ENCODE data around the gene DAP3. TPM values are rescaled to one million over a fixed set of nuclear protein-coding genes. Genes with fewer than 3 reads are reported as not detected.
"Not testable (repeated sequence)": the region's sequence is repeated elsewhere in the genome, so short reads cannot be mapped to it uniquely, and the experiment has no call there.

DAP3 gene
- total and polyA plus RNA-seq, 2 experiments from 2014 or later = 41.1 to 82.2 TPM

GRCh38 chr1:155673003-155673402 lies 15.9 kb upstream of the DAP3 start:
- H3K27ac ChIP-seq = no peak overlapping the region
- H4K20me1 ChIP-seq (ENCODE audit: insufficient read depth) = no peaks in the 10 kb centered on the region
- H3K9me2 ChIP-seq (ENCODE audit: insufficient read depth) = no peaks in the 10 kb centered on the region
- H3K4me3 ChIP-seq = no peak overlapping the region
- H3K4me1 ChIP-seq (ENCODE audit: insufficient read depth) = no peaks in the 10 kb centered on the region
- H3F3A ChIP-seq (ENCODE audit: insufficient read depth) = 0 out of 2 replicates have a peak, but pooled peaks cover 8% of the 10 kb centered on the region
- H3K36me3 ChIP-seq (ENCODE audit: low read depth) = peaks cover 83% of the 10 kb centered on the region
- DNase-seq = no peak
- peaks cover 64% of the 10 kb centered on the region for H3K79me2 ChIP-seq (ENCODE audit: insufficient read depth)
- no peaks in the 10 kb centered on the region for H3K9me3 ChIP-seq (ENCODE audit: low read depth)
- H3K27me3 ChIP-seq (replicated peaks; ENCODE audit: insufficient read depth) = no peaks in the 10 kb centered on the region
- TF ChIP-seq EZH2phosphoT487 (IDR thresholded peaks at IDR 0.05; ENCODE audit: insufficient read depth, low read depth) = no peak
- TF ChIP-seq EZH2 (IDR thresholded peaks at IDR 0.05; ENCODE audit: insufficient read depth, poor library complexity, severe bottlenecking) = no peak
- H3K4me2 ChIP-seq (ENCODE audit: unreplicated experiment) = no peak overlapping the region
- H3K9ac ChIP-seq = no peak overlapping the region
- 82 to 86% methylated on average over 5 to 6 of the region's 6 CpGs for WGBS, 2 experiments (ENCODE audit: low coverage in 1 of 2, low lambda C conversion rate in 2 of 2, missing lambda C conversion rate in 2 of 2)
- H2AFZ ChIP-seq = no peak overlapping the region
- in situ Hi-C loops (cut with MboI) = no loop called here

- Histone ChIP-seq H3K79me2 (ENCODE audit: insufficient read depth) (peaks cover 93% of the 10 kb centered on the region), H4K20me1 (ENCODE audit: insufficient read depth) (no peaks in the 10 kb centered on the region), H3F3A (ENCODE audit: insufficient read depth) (0 out of 2 replicates have a peak, but pooled peaks cover 8% of the 10 kb centered on the region), H3K4me1 (ENCODE audit: insufficient read depth) (no peaks in the 10 kb centered on the region), H3K27ac (no peak overlapping the region), H3K4me3 (no peak overlapping the region), H3K36me3 (ENCODE audit: low read depth) (peaks cover 52% of the 10 kb centered on the region), H3K27me3 (replicated peaks; ENCODE audit: insufficient read depth) (no peaks in the 10 kb centered on the region), H2AFZ (no peak overlapping the region), H3K9ac (no peak overlapping the region), H3K9me2 (ENCODE audit: insufficient read depth) (no peaks in the 10 kb centered on the region), H3K9me3 (ENCODE audit: low read depth) (no peaks in the 10 kb centered on the region), H3K4me2 (ENCODE audit: unreplicated experiment) (no peak overlapping the region)
- TF ChIP-seq EZH2 (IDR thresholded peaks at IDR 0.05; ENCODE audit: insufficient read depth, poor library complexity, severe bottlenecking) (no peak), EZH2phosphoT487 (IDR thresholded peaks at IDR 0.05; ENCODE audit: insufficient read depth, low read depth) (no peak)
- 97 to 98% methylated on average over 4 of the region's 4 CpGs for WGBS, 2 experiments (ENCODE audit: low coverage in 1 of 2, low lambda C conversion rate in 2 of 2, missing lambda C conversion rate in 2 of 2)
- no peak for DNase-seq
- in situ Hi-C loops (cut with MboI) = no loop called here
These were observed 10.9 kb upstream of the DAP3 start for GRCh38 chr1:155678027-155678426.

GRCh38 chr1:155678992-155679391 lies 9.9 kb upstream of the DAP3 start:
- in situ Hi-C loops (cut with MboI) = not testable (repeated sequence)
- 33 to 71% methylated on average over 1 of the region's 1 CpG for WGBS, 2 experiments (ENCODE audit: low coverage in 1 of 2, low lambda C conversion rate in 2 of 2, missing lambda C conversion rate in 2 of 2)

GRCh38 chr1:155680531-155680930 lies 8.4 kb upstream of the DAP3 start:
- 0 out of 2 replicates have a peak, but pooled peaks cover 8% of the 10 kb centered on the region for H3F3A ChIP-seq (ENCODE audit: insufficient read depth)
- H3K27me3 ChIP-seq (replicated peaks; ENCODE audit: insufficient read depth) = no peaks in the 10 kb centered on the region
- H3K79me2 ChIP-seq (ENCODE audit: insufficient read depth) = peaks cover 100% of the 10 kb centered on the region
- 71 to 78% methylated on average over 6 of the region's 6 CpGs for WGBS, 2 experiments (ENCODE audit: low coverage in 1 of 2, low lambda C conversion rate in 2 of 2, missing lambda C conversion rate in 2 of 2)
- H3K27ac ChIP-seq = no peak overlapping the region
- no peak overlapping the region for H3K9ac ChIP-seq
- in situ Hi-C loops (cut with MboI) = no loop called here
- no peak overlapping the region for H3K4me2 ChIP-seq (ENCODE audit: unreplicated experiment)
- H3K36me3 ChIP-seq (ENCODE audit: low read depth) = peaks cover 38% of the 10 kb centered on the region
- H4K20me1 ChIP-seq (ENCODE audit: insufficient read depth) = peaks cover 14% of the 10 kb centered on the region; the same call in 1 of the 2 replicates
- H3K9me3 ChIP-seq (ENCODE audit: low read depth) = no peaks in the 10 kb centered on the region
- TF ChIP-seq EZH2 (IDR thresholded peaks at IDR 0.05; ENCODE audit: insufficient read depth, poor library complexity, severe bottlenecking) (no peak), EZH2phosphoT487 (IDR thresholded peaks at IDR 0.05; ENCODE audit: insufficient read depth, low read depth) (no peak)
- H3K9me2 ChIP-seq (ENCODE audit: insufficient read depth) = no peaks in the 10 kb centered on the region
- DNase-seq = no peak
- 0 out of 2 replicates have a peak, but pooled peaks cover 2% of the 10 kb centered on the region for H3K4me1 ChIP-seq (ENCODE audit: insufficient read depth)
- H3K4me3 ChIP-seq = no peak overlapping the region
- H2AFZ ChIP-seq = no peak overlapping the region

More at GRCh38 chr1:155678992-155679391, 9.9 kb upstream of the DAP3 start:
- H4K20me1 ChIP-seq (ENCODE audit: insufficient read depth); H3K27ac ChIP-seq; H3K9me3 ChIP-seq (ENCODE audit: low read depth); H3K9ac ChIP-seq; H3K4me1 ChIP-seq (ENCODE audit: insufficient read depth); H3F3A ChIP-seq (ENCODE audit: insufficient read depth); H3K4me3 ChIP-seq; H2AFZ ChIP-seq; H3K4me2 ChIP-seq (ENCODE audit: unreplicated experiment); H3K27me3 ChIP-seq (replicated peaks; ENCODE audit: insufficient read depth); DNase-seq; H3K9me2 ChIP-seq (ENCODE audit: insufficient read depth): not testable (repeated sequence)
- Histone ChIP-seq H3K79me2 (ENCODE audit: insufficient read depth) (peaks cover 98% of the 10 kb centered on the region), H3K36me3 (ENCODE audit: low read depth) (peaks cover 47% of the 10 kb centered on the region)

GRCh38 chr1:155681776-155682175 lies 7.1 kb upstream of the DAP3 start:
- Histone ChIP-seq H3F3A (ENCODE audit: insufficient read depth) (0 out of 2 replicates have a peak, but pooled peaks cover 8% of the 10 kb centered on the region), H2AFZ (no peak overlapping the region), H3K9ac (no peak overlapping the region), H3K27me3 (replicated peaks; ENCODE audit: insufficient read depth) (no peaks in the 10 kb centered on the region), H3K9me3 (ENCODE audit: low read depth) (no peaks in the 10 kb centered on the region), H3K9me2 (ENCODE audit: insufficient read depth) (no peaks in the 10 kb centered on the region), H3K4me1 (ENCODE audit: insufficient read depth) (peaks cover 11% of the 10 kb centered on the region), H3K79me2 (ENCODE audit: insufficient read depth) (peaks cover 100% of the 10 kb centered on the region), H3K4me3 (no peak overlapping the region), H3K4me2 (ENCODE audit: unreplicated experiment) (no peak overlapping the region), H4K20me1 (ENCODE audit: insufficient read depth) (peaks cover 17% of the 10 kb centered on the region; the same call in 1 of the 2 replicates), H3K27ac (no peak overlapping the region), H3K36me3 (ENCODE audit: low read depth) (peaks cover 30% of the 10 kb centered on the region)
- DNase-seq = no peak
- WGBS, 2 experiments (ENCODE audit: low coverage in 1 of 2, low lambda C conversion rate in 2 of 2, missing lambda C conversion rate in 2 of 2) = 92 to 98% methylated on average over 2 of the region's 2 CpGs
- TF ChIP-seq EZH2phosphoT487 (IDR thresholded peaks at IDR 0.05; ENCODE audit: insufficient read depth, low read depth) (no peak), EZH2 (IDR thresholded peaks at IDR 0.05; ENCODE audit: insufficient read depth, poor library complexity, severe bottlenecking) (no peak)
- in situ Hi-C loops (cut with MboI) = no loop called here

- H3K4me3 ChIP-seq = peak overlapping the region; percentile 95
- H3K9me3 ChIP-seq (ENCODE audit: low read depth); DNase-seq; H3K9me2 ChIP-seq (ENCODE audit: insufficient read depth); H3K27me3 ChIP-seq (replicated peaks; ENCODE audit: insufficient read depth); H3F3A ChIP-seq (ENCODE audit: insufficient read depth); in situ Hi-C loops (cut with MboI): not testable (repeated sequence)
- peaks cover 17% of the 10 kb centered on the region; the same call in 1 of the 2 replicates for H4K20me1 ChIP-seq (ENCODE audit: insufficient read depth)
- H3K79me2 ChIP-seq (ENCODE audit: insufficient read depth) = peaks cover 93% of the 10 kb centered on the region
- peaks cover 12% of the 10 kb centered on the region; the same call in 1 of the 2 replicates for H3K36me3 ChIP-seq (ENCODE audit: low read depth)
- peak overlapping the region; percentile 96 for H3K9ac ChIP-seq
- peaks cover 25% of the 10 kb centered on the region for H3K4me1 ChIP-seq (ENCODE audit: insufficient read depth)
- peak overlapping the region; percentile 94 for H3K27ac ChIP-seq
- H3K4me2 ChIP-seq (ENCODE audit: unreplicated experiment) = peak overlapping the region; percentile 90
- 0 to 1% methylated on average over 23 to 29 of the region's 35 CpGs for WGBS, 2 experiments (ENCODE audit: low coverage in 1 of 2, low lambda C conversion rate in 2 of 2, missing lambda C conversion rate in 2 of 2)
- H2AFZ ChIP-seq = peak overlapping the region; percentile 88
These were observed 1.1 kb upstream of the DAP3 start for GRCh38 chr1:155687705-155688323.

All from GM23248 (cell line).